ENCODE results near the gene UTP14C. TPM values are rescaled to one million over a fixed set of nuclear protein-coding genes. Genes with fewer than 3 reads are reported as not detected.

UTP14C gene
- total and polyA plus RNA-seq, 2 experiments from 2014 or later, result 11.4 to 22.9 TPM

DNA sequence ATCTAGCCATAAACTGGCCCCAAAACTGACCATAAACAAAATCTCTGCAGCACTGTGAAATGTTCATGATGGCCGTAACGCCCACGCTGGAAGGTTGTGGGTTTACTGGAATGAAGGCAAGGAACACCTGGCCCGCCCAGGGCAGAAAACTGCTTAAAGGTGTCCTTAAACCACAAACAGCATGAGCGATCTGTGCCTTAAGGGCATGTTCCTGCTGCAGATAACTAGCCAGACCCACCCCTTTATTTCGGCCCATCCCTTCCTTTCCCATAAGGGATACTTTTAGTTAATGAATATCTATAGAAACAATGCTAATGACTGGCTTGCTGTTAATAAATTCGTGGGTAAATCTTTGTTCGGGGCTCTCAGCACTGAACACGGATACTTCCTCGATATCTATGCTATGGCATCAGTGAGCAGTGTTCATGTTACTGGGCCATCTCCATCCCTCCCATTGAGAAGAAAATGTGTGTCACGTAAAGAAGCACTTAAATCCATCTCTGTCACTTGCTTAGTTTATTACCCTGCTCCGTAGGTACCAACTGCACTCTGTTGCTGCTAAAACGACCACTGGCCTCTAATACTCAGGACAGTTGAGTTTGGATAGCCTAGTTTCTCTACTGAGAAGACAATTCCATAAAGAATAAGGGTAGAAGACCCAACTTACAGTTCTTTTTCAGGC, 18.5 kb upstream of the UTP14C start:
- no peak overlapping the region for H3K27ac ChIP-seq (ENCODE audit: low read depth)
- Mint-ChIP-seq H3K4me3 (no peak overlapping the region), H3K4me1 (peaks cover 19% of the 10 kb centered on the region), H3K9me3 (peaks cover 4% of the 10 kb centered on the region; the same call in 2 of the 3 replicates), H3K27me3 (ENCODE audit: insufficient read depth, low read depth, poor library complexity) (peaks cover 21% of the 10 kb centered on the region), H3K36me3 (ENCODE audit: low read depth) (peaks cover 8% of the 10 kb centered on the region), H3K27ac (no peak overlapping the region)
- H2AFZ ChIP-seq, result no peak overlapping the region
- H3K4me1 ChIP-seq (ENCODE audit: insufficient read depth), result peaks cover 11% of the 10 kb centered on the region
- ATAC-seq, result no peak
- TF ChIP-seq POLR2AphosphoS5 (IDR thresholded peaks at IDR 0.05; ENCODE audit: low read depth) (no peak), EZH2 (IDR thresholded peaks at IDR 0.05; ENCODE audit: low read depth, unreplicated experiment) (no peak), NANOG (IDR thresholded peaks at IDR 0.05; ENCODE audit: borderline replicate concordance) (no peak), STAT1 (IDR thresholded peaks at IDR 0.05; ENCODE audit: unreplicated experiment) (no peak), EZH2phosphoT487 (IDR thresholded peaks at IDR 0.05; ENCODE audit: unreplicated experiment) (no peak), ZNF114 (CRISPR knock-in tag; IDR thresholded peaks at IDR 0.05) (no peak), CREB1 (CRISPR knock-in tag; IDR thresholded peaks at IDR 0.05; ENCODE audit: low read depth) (no peak), ZNF331 (CRISPR knock-in tag; IDR thresholded peaks at IDR 0.05; ENCODE audit: low read depth) (no peak), JUNB (IDR thresholded peaks at IDR 0.05; ENCODE audit: unreplicated experiment) (no peak)
- TF ChIP-seq, protein P1, sequence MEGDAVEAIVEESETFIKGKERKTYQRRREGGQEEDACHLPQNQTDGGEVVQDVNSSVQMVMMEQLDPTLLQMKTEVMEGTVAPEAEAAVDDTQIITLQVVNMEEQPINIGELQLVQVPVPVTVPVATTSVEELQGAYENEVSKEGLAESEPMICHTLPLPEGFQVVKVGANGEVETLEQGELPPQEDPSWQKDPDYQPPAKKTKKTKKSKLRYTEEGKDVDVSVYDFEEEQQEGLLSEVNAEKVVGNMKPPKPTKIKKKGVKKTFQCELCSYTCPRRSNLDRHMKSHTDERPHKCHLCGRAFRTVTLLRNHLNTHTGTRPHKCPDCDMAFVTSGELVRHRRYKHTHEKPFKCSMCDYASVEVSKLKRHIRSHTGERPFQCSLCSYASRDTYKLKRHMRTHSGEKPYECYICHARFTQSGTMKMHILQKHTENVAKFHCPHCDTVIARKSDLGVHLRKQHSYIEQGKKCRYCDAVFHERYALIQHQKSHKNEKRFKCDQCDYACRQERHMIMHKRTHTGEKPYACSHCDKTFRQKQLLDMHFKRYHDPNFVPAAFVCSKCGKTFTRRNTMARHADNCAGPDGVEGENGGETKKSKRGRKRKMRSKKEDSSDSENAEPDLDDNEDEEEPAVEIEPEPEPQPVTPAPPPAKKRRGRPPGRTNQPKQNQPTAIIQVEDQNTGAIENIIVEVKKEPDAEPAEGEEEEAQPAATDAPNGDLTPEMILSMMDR (conservative IDR thresholded peaks at IDR 0.05; ENCODE audit: low read depth in 2 of 2), result no peak
- TF ChIP-seq, protein P2, sequence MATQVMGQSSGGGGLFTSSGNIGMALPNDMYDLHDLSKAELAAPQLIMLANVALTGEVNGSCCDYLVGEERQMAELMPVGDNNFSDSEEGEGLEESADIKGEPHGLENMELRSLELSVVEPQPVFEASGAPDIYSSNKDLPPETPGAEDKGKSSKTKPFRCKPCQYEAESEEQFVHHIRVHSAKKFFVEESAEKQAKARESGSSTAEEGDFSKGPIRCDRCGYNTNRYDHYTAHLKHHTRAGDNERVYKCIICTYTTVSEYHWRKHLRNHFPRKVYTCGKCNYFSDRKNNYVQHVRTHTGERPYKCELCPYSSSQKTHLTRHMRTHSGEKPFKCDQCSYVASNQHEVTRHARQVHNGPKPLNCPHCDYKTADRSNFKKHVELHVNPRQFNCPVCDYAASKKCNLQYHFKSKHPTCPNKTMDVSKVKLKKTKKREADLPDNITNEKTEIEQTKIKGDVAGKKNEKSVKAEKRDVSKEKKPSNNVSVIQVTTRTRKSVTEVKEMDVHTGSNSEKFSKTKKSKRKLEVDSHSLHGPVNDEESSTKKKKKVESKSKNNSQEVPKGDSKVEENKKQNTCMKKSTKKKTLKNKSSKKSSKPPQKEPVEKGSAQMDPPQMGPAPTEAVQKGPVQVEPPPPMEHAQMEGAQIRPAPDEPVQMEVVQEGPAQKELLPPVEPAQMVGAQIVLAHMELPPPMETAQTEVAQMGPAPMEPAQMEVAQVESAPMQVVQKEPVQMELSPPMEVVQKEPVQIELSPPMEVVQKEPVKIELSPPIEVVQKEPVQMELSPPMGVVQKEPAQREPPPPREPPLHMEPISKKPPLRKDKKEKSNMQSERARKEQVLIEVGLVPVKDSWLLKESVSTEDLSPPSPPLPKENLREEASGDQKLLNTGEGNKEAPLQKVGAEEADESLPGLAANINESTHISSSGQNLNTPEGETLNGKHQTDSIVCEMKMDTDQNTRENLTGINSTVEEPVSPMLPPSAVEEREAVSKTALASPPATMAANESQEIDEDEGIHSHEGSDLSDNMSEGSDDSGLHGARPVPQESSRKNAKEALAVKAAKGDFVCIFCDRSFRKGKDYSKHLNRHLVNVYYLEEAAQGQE (IDR thresholded peaks at IDR 0.05; ENCODE audit: unreplicated experiment), result no peak
- TF ChIP-seq, protein P3, sequence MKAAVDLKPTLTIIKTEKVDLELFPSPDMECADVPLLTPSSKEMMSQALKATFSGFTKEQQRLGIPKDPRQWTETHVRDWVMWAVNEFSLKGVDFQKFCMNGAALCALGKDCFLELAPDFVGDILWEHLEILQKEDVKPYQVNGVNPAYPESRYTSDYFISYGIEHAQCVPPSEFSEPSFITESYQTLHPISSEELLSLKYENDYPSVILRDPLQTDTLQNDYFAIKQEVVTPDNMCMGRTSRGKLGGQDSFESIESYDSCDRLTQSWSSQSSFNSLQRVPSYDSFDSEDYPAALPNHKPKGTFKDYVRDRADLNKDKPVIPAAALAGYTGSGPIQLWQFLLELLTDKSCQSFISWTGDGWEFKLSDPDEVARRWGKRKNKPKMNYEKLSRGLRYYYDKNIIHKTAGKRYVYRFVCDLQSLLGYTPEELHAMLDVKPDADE (IDR thresholded peaks at IDR 0.05), result no peak
- TF ChIP-seq, protein P4, sequence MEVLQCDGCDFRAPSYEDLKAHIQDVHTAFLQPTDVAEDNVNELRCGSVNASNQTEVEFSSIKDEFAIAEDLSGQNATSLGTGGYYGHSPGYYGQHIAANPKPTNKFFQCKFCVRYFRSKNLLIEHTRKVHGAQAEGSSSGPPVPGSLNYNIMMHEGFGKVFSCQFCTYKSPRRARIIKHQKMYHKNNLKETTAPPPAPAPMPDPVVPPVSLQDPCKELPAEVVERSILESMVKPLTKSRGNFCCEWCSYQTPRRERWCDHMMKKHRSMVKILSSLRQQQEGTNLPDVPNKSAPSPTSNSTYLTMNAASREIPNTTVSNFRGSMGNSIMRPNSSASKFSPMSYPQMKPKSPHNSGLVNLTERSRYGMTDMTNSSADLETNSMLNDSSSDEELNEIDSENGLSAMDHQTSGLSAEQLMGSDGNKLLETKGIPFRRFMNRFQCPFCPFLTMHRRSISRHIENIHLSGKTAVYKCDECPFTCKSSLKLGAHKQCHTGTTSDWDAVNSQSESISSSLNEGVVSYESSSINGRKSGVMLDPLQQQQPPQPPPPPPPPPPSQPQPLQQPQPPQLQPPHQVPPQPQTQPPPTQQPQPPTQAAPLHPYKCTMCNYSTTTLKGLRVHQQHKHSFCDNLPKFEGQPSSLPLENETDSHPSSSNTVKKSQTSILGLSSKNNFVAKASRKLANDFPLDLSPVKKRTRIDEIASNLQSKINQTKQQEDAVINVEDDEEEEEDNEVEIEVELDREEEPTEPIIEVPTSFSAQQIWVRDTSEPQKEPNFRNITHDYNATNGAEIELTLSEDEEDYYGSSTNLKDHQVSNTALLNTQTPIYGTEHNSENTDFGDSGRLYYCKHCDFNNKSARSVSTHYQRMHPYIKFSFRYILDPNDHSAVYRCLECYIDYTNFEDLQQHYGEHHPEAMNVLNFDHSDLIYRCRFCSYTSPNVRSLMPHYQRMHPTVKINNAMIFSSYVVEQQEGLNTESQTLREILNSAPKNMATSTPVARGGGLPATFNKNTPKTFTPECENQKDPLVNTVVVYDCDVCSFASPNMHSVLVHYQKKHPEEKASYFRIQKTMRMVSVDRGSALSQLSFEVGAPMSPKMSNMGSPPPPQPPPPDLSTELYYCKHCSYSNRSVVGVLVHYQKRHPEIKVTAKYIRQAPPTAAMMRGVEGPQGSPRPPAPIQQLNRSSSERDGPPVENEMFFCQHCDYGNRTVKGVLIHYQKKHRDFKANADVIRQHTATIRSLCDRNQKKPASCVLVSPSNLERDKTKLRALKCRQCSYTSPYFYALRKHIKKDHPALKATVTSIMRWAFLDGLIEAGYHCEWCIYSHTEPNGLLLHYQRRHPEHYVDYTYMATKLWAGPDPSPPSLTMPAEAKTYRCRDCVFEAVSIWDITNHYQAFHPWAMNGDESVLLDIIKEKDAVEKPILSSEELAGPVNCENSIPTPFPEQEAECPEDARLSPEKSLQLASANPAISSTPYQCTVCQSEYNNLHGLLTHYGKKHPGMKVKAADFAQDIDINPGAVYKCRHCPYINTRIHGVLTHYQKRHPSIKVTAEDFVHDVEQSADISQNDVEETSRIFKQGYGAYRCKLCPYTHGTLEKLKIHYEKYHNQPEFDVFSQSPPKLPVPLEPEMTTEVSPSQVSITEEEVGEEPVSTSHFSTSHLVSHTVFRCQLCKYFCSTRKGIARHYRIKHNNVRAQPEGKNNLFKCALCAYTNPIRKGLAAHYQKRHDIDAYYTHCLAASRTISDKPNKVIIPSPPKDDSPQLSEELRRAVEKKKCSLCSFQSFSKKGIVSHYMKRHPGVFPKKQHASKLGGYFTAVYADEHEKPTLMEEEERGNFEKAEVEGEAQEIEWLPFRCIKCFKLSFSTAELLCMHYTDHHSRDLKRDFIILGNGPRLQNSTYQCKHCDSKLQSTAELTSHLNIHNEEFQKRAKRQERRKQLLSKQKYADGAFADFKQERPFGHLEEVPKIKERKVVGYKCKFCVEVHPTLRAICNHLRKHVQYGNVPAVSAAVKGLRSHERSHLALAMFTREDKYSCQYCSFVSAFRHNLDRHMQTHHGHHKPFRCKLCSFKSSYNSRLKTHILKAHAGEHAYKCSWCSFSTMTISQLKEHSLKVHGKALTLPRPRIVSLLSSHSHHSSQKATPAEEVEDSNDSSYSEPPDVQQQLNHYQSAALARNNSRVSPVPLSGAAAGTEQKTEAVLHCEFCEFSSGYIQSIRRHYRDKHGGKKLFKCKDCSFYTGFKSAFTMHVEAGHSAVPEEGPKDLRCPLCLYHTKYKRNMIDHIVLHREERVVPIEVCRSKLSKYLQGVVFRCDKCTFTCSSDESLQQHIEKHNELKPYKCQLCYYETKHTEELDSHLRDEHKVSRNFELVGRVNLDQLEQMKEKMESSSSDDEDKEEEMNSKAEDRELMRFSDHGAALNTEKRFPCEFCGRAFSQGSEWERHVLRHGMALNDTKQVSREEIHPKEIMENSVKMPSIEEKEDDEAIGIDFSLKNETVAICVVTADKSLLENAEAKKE (CRISPR knock-in tag; IDR thresholded peaks at IDR 0.05), result no peak
- DNase-seq (ENCODE audit: low spot score), result no peak
- H3K27me3 ChIP-seq (ENCODE audit: insufficient read depth), result peaks cover 25% of the 10 kb centered on the region
- H4K20me1 ChIP-seq (replicated peaks; ENCODE audit: insufficient read depth), result peaks cover 3% of the 10 kb centered on the region; the same call in 1 of the 2 replicates
- no peaks in the 10 kb centered on the region for H3K36me3 ChIP-seq (ENCODE audit: insufficient read depth)
- no peak overlapping the region for H3K4me2 ChIP-seq
- H3F3A ChIP-seq (replicated peaks; ENCODE audit: low read depth), result no peaks in the 10 kb centered on the region
- H3K4me3 ChIP-seq, result no peak overlapping the region
- H3K9me2 ChIP-seq (ENCODE audit: insufficient read depth), result no peaks in the 10 kb centered on the region
- H3K79me2 ChIP-seq (replicated peaks; ENCODE audit: insufficient read depth), result peaks cover 15% of the 10 kb centered on the region
